Left ventricle myocardium superior (tissue), 1 donor: Measurements from ENCODE around the gene RING1. TPM values are rescaled to one million over a fixed set of nuclear protein-coding genes. Genes with fewer than 3 reads are reported as not detected.
A peak's percentile ranks its signal among the peaks of the same experiment; 100 is the strongest.

ENCODE experiments used
- ATAC-seq: fragments of 200-7000 bp; cut with Tn5 transposase; one replicate; pipeline ENCODE4 v1.9.1; 2020; ENCODE audit warnings: mild to moderate bottlenecking, moderate library complexity
- DNase-seq: peaks from one replicate; pipeline ENCODE4 v3.0.0-alpha.2; 2020
- intact Hi-C: fragments of 100-400 bp; cut with micrococcal nuclease; formaldehyde crosslinking; loops from one replicate; pipeline ENCODE4 v1.11.0; 2022
- long read RNA-seq: library from polyadenylated mRNA; unstranded; transcript quantifications from one replicate; pipeline ENCODE4 v2.0.0, GENCODE V29; 2021
- total RNA-seq: library from RNA; stranded (reverse); fragmentation: NEBNext Ultra II Directional; extraction: Animal tissue kit (Norgen Biotek cat#: 25700); gene quantifications from one replicate; pipeline ENCODE4 v1.2.1, GENCODE V29; 2021
- donor health status: DM: no; HTN: yes; CAD: no; lungs with severe emphysema.

The RING1 gene
- 30.1 TPM for total RNA-seq
- long read RNA-seq, transcript RING1-201 (7 exons, 1,752 nt): major isoform, 6 of 17 reads
- long read RNA-seq, partial matches to known transcripts: 10 of 17 reads
- long read RNA-seq, other reads (novel, unspliced or antisense): 0 of 17 reads

GRCh38 chr6:33208091-33208967 lies at the start of gene RING1:
RING1 (plus strand) TSS chr6:33208500; CDS start chr6:33208823, 323 bp downstream.
- DNase-seq (peak; percentile 96), ATAC-seq (peak; percentile 83)
- intact Hi-C loops: no loop called here

- intact Hi-C loops: loop anchor here (5.0 kb wide), 1 partner anchor 87 kb away; no protein-coding TSS in a partner anchor
- ATAC-seq (no peak), DNase-seq (no peak)
These were observed 48.2 kb upstream of the RING1 start for GRCh38 chr6:33160096-33160495.

- intact Hi-C loops: loop anchor here (5.0 kb wide), 1 partner anchor 86 kb away; no protein-coding TSS in a partner anchor
- peak; percentile 52 for ATAC-seq
- DNase-seq: peak; percentile 47
These were observed 47.5 kb upstream of the RING1 start for GRCh38 chr6:33160728-33161344.

- intact Hi-C loops: loop anchor here (5.0 kb wide), 1 partner anchor 86 kb away; no protein-coding TSS in a partner anchor
- ATAC-seq (peak; percentile 91), DNase-seq (peak; percentile 90)
These were observed 46.7 kb upstream of the RING1 start for GRCh38 chr6:33161354-33162331.

- ATAC-seq (no peak), DNase-seq (no peak)
- intact Hi-C loops: loop anchor here (5.0 kb wide), 1 partner anchor 84 kb away; no protein-coding TSS in a partner anchor
These were observed 44.8 kb upstream of the RING1 start for GRCh38 chr6:33163540-33163939.

GRCh38 chr6:33164176-33164575 lies 44.1 kb upstream of the RING1 start:
- intact Hi-C loops: loop anchor here (5.0 kb wide), 1 partner anchor 83 kb away; no protein-coding TSS in a partner anchor
- DNase-seq: no peak
- no peak for ATAC-seq

- DNase-seq (no peak), ATAC-seq (no peak)
- intact Hi-C loops: loop anchor here (5.0 kb wide), 1 partner anchor 82 kb away; no protein-coding TSS in a partner anchor
These were observed 43.5 kb upstream of the RING1 start for GRCh38 chr6:33164665-33165373.

GRCh38 chr6:33165581-33166258 lies 42.6 kb upstream of the RING1 start:
- intact Hi-C loops: no loop called here
- no peak for ATAC-seq
- no peak for DNase-seq

- intact Hi-C loops: no loop called here
- no peak for DNase-seq
- ATAC-seq: no peak
These were observed 41.9 kb upstream of the RING1 start for GRCh38 chr6:33166363-33166762.

- no peak for ATAC-seq
- intact Hi-C loops: no loop called here
- no peak for DNase-seq
These were observed 41.5 kb upstream of the RING1 start for GRCh38 chr6:33166811-33167210.

GRCh38 chr6:33167374-33168283 lies 40.7 kb upstream of the RING1 start:
- ATAC-seq: no peak
- intact Hi-C loops: no loop called here
- no peak for DNase-seq

GRCh38 chr6:33168284-33168601 lies 40.1 kb upstream of the RING1 start:
- ATAC-seq: no peak
- intact Hi-C loops: no loop called here
- no peak for DNase-seq

GRCh38 chr6:33168639-33169038 lies 39.7 kb upstream of the RING1 start:
- no peak for DNase-seq
- ATAC-seq: no peak
- intact Hi-C loops: no loop called here

- no peak for ATAC-seq
- intact Hi-C loops: no loop called here
- DNase-seq: no peak
These were observed 38.8 kb upstream of the RING1 start for GRCh38 chr6:33169291-33170175.

GRCh38 chr6:33170176-33171015 lies 37.9 kb upstream of the RING1 start:
- intact Hi-C loops: no loop called here
- DNase-seq (no peak), ATAC-seq (no peak)
